HFF-Myc (cell line): ENCODE data around the gene HOTAIR.

ENCODE experiments used
- DNase-seq: peaks from one replicate; pipeline ENCODE4 v3.0.0-alpha.2; 2011; ENCODE audit warnings: low read depth; ENCODE audit errors: extremely low read depth
- H3K4me3 ChIP-seq: replicated peaks from 2 replicates; pipeline ENCODE4 v1.5.1; 2011; ENCODE audit warnings: low read depth, mild to moderate bottlenecking, control low read depth, low read length
- TF ChIP-seq, protein P1 (sequence below): IDR thresholded peaks from 2 replicates; pipeline ENCODE4 v1.5.1; 2012; ENCODE audit warnings: mild to moderate bottlenecking, low read depth, low read length, control low read depth; ENCODE audit errors: missing control alignments

The HOTAIR gene

DNA sequence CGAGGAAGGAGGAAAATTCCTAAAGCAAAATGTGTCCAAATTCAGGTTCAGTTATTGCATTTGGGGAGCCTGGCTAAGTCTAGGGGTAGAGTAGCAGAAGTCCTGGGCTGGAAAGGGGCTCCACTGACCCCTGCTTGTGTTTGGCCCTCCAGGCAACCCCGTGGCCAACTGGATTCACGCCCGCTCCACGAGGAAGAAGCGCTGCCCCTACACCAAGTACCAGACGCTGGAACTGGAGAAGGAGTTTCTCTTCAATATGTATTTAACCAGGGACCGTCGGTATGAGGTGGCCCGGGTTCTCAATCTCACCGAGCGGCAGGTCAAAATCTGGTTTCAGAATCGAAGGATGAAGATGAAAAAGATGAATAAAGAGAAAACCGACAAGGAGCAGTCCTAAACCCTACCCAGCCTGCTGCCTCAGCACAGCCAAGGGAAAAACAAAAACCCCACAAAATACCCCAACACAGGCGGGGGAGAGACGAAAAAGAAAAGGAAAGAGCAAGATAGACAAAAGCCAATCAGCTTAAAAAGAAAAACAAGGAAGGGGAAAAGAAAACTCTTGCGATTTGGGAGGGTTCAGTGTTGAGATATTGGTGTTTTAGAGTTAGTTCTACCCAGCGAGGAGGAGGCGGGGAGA, 27.6 kb upstream of the HOTAIR start:
- TF ChIP-seq, protein P1, sequence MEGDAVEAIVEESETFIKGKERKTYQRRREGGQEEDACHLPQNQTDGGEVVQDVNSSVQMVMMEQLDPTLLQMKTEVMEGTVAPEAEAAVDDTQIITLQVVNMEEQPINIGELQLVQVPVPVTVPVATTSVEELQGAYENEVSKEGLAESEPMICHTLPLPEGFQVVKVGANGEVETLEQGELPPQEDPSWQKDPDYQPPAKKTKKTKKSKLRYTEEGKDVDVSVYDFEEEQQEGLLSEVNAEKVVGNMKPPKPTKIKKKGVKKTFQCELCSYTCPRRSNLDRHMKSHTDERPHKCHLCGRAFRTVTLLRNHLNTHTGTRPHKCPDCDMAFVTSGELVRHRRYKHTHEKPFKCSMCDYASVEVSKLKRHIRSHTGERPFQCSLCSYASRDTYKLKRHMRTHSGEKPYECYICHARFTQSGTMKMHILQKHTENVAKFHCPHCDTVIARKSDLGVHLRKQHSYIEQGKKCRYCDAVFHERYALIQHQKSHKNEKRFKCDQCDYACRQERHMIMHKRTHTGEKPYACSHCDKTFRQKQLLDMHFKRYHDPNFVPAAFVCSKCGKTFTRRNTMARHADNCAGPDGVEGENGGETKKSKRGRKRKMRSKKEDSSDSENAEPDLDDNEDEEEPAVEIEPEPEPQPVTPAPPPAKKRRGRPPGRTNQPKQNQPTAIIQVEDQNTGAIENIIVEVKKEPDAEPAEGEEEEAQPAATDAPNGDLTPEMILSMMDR = no peak
- H3K4me3 ChIP-seq = no peak overlapping the region
- DNase-seq = no peak

DNA sequence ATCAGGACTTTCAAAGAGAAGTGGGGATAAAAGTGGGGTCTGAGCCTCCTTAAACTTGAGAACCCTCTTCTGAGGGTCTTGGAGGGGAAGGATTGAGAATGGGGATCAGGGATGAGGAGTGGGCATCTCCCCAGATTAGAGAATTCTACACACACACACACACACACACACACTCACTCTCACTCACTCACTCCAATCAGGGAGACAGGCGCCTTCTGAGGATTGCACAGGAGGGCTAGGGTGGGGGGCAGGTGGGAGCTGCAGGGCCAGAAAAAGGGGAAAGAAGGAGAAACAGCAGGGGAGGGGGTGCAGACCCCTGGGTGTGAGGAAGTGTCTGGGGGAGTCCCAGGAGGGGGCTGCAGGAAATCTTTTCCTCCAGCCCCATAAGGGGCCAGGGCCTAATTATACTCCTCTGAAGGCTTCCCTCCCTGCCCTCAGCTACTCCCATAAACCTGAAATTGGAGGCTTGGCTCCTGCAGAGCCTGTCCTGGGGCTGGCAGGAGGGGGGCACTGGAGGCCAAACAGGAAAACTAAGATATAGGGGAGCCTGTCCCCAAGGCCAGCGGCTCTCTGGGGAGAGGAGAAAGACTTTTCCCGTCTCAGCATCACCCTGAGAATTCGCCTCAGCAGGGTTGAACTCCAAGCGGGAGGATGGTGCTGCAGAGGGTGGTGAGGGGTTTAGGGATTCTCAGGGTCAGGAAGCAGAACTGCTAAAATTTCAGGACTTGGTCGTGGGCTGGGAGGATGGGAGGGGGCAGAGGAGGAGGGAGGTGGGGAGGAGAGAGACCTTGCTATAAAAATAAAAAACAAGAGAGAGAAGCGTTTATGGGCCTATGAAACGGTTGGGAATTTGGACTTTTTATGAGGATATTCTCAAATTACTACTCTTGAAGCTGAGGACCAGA, 26.8 kb upstream of the HOTAIR start:
- peak overlapping the region; percentile 67 for H3K4me3 ChIP-seq
- TF ChIP-seq, protein P1 = no peak
- no peak for DNase-seq

DNA sequence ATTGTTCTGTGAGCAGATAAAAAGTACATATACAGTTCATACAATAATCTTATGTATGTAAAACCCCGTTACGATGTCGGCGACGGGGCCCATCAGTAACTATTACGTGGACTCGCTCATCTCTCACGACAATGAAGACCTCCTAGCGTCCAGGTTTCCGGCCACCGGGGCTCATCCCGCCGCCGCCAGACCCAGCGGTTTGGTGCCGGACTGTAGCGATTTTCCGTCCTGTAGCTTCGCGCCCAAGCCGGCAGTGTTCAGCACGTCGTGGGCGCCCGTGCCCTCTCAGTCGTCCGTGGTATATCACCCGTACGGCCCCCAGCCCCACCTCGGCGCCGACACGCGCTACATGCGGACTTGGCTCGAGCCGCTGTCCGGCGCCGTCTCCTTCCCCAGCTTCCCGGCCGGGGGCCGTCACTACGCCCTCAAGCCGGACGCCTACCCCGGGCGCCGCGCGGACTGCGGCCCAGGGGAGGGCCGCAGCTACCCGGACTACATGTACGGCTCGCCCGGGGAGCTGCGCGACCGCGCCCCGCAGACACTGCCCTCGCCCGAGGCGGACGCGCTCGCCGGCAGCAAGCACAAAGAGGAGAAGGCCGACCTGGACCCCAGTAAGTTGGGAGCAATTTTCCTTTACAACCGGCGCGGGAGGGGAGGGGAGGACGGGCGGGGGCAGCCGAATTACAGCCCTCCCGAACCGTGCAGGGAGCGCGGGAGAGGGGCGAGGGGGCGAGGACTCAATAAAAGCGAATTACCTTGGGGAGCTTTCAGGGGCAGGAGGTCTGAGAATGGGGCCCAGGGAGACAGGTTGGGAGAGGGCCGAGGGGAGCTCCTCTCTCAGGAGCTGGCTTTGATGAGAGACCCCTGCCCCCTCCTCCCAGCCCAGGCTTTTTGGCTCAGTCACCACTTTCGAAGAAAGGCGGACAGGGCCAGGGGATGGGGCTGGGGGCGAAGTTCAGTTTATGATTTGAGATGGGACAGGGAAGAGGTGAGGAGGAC, 25.7 kb upstream of the HOTAIR start, which contains the start of gene HOXC9:
Gene HOXC9, plus strand, starts transcription at position 46 of the 999 bp plus-strand sequence. Its CDS starts 28 bp downstream, at position 74.
- H3K4me3 ChIP-seq = peak within 1 kb of the TSS; percentile 67
- TF ChIP-seq, protein P1 = no peak
- DNase-seq = no peak

DNA sequence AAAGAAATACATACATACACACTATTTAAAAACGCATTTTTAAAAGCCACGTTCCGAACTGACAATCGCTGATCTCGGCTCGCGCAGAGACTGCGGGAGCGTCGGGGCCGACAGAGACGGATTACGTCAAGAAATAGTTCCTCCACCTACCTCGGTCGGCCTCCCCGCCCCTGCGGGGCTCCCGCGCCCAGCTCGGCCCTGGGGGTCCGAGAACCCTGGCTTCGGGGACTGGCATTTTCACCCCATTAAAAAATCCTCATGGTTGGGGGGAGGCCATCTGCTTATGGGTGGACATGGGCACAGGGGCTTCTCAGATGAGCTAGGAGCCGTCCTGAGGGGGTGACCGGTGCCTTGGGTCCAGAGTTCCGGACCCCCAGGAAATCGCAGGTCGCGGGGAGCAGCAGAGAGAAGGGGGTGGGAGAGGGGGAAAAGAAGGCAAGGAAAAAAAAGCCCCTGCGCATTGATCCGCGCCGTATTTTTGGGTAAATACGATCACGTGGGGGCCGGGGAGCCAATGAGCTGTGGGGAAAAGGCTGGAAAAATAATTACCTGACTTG, 24.9 kb upstream of the HOTAIR start:
- TF ChIP-seq, protein P1 = no peak
- peak; percentile 42 for DNase-seq
- peak overlapping the region; percentile 67 for H3K4me3 ChIP-seq

DNA sequence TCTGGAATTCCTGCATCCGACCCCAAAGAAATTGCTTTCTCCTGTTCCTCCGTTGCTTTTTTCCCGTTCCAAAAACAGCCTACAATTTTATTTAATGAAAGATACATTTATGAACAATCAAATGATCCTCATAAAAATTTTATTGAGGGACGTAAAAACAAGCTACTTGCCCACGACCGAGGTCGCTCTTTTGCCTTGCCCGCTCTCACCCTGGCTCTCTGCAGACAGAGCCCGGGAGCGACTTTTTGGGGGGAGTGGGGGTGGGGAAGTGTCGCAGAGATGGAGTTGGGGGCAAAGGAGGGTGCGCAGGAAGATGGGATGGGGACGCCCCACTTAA, 24.1 kb upstream of the HOTAIR start:
- TF ChIP-seq, protein P1 = no peak
- no peak for DNase-seq
- peak overlapping the region; percentile 67 for H3K4me3 ChIP-seq

DNA sequence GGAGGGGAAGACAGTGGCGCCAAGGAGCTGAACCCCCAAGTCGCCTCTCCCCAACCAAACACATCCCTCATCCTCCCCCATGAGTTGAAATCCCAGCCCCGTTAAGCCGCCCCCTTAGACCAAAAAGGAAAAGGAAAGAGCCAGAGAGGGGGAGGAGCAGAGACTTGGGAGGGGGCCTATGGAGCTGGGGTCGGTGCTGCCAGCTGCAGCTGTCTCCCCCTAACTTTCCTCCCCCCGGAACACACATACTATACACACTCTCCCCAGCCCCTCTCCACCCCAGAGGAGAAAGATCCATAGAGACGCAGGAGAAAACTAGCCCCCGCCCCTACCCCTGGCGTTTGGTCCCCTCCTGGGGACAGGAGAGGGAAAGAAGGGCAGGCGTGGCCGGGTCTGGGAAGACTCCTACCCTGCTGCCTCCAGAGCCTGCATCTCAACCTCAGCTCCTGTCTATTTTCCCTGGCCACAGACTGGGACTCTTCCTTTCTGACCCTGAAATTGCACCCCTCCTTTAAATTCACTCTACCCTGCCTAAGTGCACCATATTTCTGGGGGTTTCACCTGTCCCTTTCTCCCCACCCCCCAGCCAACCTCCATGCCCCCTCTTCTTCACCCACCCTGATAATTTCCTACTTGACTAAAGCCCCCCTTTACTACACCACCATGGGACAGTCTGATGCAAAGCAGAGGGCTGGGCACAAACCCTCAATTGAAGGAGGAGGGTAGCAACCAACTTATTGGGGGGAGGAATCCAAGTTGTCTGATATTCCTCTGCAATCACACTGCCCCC, 23.6 kb upstream of the HOTAIR start:
- TF ChIP-seq, protein P1 = no peak
- H3K4me3 ChIP-seq = peak overlapping the region; percentile 67; the same call in 1 of the 2 replicates

More for the DNA sequence above, 23.6 kb upstream of the HOTAIR start:
- no peak for DNase-seq
